T-cell (primary cell): Measurements from ENCODE around the gene B4GALNT4. TPM values are rescaled to one million over a fixed set of nuclear protein-coding genes. Genes with fewer than 3 reads are reported as not detected.
A peak's percentile ranks its signal among the peaks of the same experiment; 100 is the strongest.

ENCODE experiments used
- ATAC-seq, 4 experiments: fragments of 200-7000 bp in 3 of 4; fragments of 150-1000 bp in 1 of 4; cut with Tn5 transposase; replicated peaks in 1 of 4; 1 replicate in 3 of 4; 2 replicates in 1 of 4; pipeline ENCODE4 v1.10.0; 2021; ENCODE audit warnings: moderate library complexity in 3 of 4, mild to moderate bottlenecking in 2 of 4, moderate number of reproducible peaks in 1 of 4
- CTCF ChIA-PET, 2 donors: fragments of 300-600 bp; sonication (Branson Sonifier 250); formaldehyde crosslinking; loops; one replicate each; lab custom pipeline; 2022; ENCODE audit warnings: antibody characterized with exemption in 2 of 2; lab: Charles Lee
- POLR2A ChIA-PET, 2 donors: fragments of 300-600 bp; sonication (Branson Sonifier 250); formaldehyde crosslinking; loops; one replicate each; lab custom pipeline; 2022; ENCODE audit warnings: antibody characterized with exemption in 2 of 2; lab: Charles Lee
- DNase-seq, 35 experiments: peaks; one replicate each; pipeline versions ENCODE4 v3.0.0 to v3.0.0-alpha.2; 2013 to 2023
- H3K27ac ChIP-seq: one replicate; pipeline ENCODE4 v1.5.1; 2013; ENCODE audit warnings: low read length
- H3K27me3 ChIP-seq, 2 experiments: replicated peaks in 1 of 2; 1 replicate in 1 of 2; 2 replicates in 1 of 2; pipeline versions ENCODE4 v1.6.1 to v1.7.0; 2013; ENCODE audit warnings: low read length in 1 of 2, mixed read lengths in 1 of 2; ENCODE audit not compliant: control insufficient read depth in 2 of 2, insufficient read depth in 2 of 2; ENCODE audit errors: extremely low read depth in 1 of 2
- H3K36me3 ChIP-seq, 2 donors: 1 replicate in 1 of 2; 2 replicates in 1 of 2; pipeline versions ENCODE4 v1.6.1 to v1.7.0; 2013; ENCODE audit warnings: low read length in 1 of 2; ENCODE audit not compliant: control insufficient read depth in 2 of 2, insufficient read depth in 1 of 2; ENCODE audit errors: extremely low read depth in 1 of 2
- H3K4me1 ChIP-seq, 2 experiments: 1 replicate in 1 of 2; 2 replicates in 1 of 2; pipeline versions ENCODE4 v1.6.1 to v1.7.0; 2013; ENCODE audit warnings: low read length in 2 of 2, mixed read lengths in 1 of 2; ENCODE audit not compliant: insufficient read depth in 2 of 2, control insufficient read depth in 1 of 2; ENCODE audit errors: extremely low read depth in 1 of 2
- H3K4me3 ChIP-seq, 2 donors: 1 replicate in 1 of 2; 2 replicates in 1 of 2; pipeline versions ENCODE4 v1.5.1 to v1.7.0; 2013; ENCODE audit warnings: mild to moderate bottlenecking in 2 of 2, low read length in 1 of 2, moderate library complexity in 1 of 2; ENCODE audit not compliant: control insufficient read depth in 1 of 2; ENCODE audit errors: extremely low read depth in 1 of 2
- H3K9me3 ChIP-seq: 2 replicates; pipeline ENCODE4 v1.7.0; 2013
- H3K27ac Mint-ChIP-seq, 2 donors: one replicate each; pipeline ENCODE4 v1.8.0; 2020 to 2021; ENCODE audit warnings: mild to moderate bottlenecking in 2 of 2, mixed read lengths in 2 of 2
- H3K27me3 Mint-ChIP-seq, 2 donors: one replicate each; pipeline ENCODE4 v1.8.0; 2021 to 2022; ENCODE audit warnings: mixed read lengths in 2 of 2
- H3K36me3 Mint-ChIP-seq: one replicate; pipeline ENCODE4 v1.8.0; 2021; ENCODE audit warnings: mixed read lengths
- H3K4me1 Mint-ChIP-seq, 3 donors: one replicate each; pipeline ENCODE4 v1.8.0; 2020 to 2022; ENCODE audit warnings: mixed read lengths in 3 of 3, mild to moderate bottlenecking in 1 of 3
- H3K4me3 Mint-ChIP-seq, 3 donors: one replicate each; pipeline ENCODE4 v1.8.0; 2020 to 2022; ENCODE audit warnings: mild to moderate bottlenecking in 3 of 3, mixed read lengths in 3 of 3, moderate library complexity in 3 of 3
- H3K9me3 Mint-ChIP-seq, 3 donors: one replicate each; pipeline ENCODE4 v1.8.0; 2020 to 2022; ENCODE audit warnings: mixed read lengths in 3 of 3
- WGBS: methylation state at CpG from one replicate; pipeline ENCODE4 v1.1.5; 2013; ENCODE audit warnings: missing lambda C conversion rate; ENCODE audit not compliant: insufficient coverage; 5-methylcytosine and 5-hydroxymethylcytosine counted together
- total RNA-seq, 35 experiments: library from RNA in 6 of 35; stranded (reverse) in 6 of 35; fragments of 120-200 nt in 1 of 35; gene quantifications; one replicate each; pipeline versions ENCODE4 v1.2.1 to v1.2.4 and lab custom pipeline; 2013 to 2026

B4GALNT4 gene
- total RNA-seq, 5 donors from 2014 or later (not counting 1 experiment from before 2014, with no cell fraction given) = 1.7 to 5.6 (median 2.8) TPM

DNA sequence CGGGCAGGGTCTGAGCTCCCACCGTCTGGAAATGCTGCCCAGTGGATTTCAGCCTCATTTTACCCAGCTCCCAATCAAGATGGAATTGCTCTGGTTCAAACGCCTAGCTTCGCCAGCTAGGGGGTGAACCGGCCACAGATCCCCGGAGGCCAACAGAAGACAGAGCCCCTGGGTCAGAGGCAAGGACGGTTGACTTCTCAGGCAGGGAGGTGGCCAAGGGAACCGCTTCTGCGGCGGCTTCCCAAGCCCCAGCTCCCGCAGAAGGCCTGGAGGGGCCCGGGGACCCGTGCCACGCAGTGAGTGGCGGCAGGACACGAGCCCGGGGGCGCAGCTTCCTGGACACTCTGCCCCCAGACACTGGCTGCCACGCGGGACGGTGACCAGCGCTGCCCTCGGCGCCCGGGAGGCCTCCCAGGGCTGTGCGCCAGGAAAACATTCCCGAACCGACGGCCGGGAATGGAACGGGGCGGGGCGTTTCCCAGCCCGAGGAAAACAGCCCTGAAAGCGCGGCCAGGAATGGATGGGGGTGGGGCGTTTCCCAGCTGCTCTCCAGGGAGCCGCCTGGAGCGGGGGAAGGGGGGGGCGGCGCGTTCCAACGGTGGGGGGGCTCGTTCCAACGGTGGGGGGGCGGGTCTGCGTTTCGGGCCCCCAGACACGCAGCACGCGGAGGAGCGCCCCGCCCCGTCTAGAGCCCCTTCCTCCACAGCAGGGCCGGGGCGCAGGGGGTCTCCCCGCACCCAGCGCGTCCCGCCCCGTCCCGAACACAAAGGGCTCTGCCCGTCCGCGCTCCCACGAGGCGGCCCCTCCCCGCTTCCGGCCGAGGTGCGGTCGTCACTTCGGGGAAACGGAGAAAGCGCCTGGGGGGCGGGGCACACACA, 13.5 kb upstream of the B4GALNT4 start:
- H3K4me1 Mint-ChIP-seq = peaks cover 43 to 46% (median 46%) of the 10 kb centered on the region in 3 donors
- H3K9me3 Mint-ChIP-seq = no peaks in the 10 kb centered on the region
- peak overlapping the region; percentile 95 for H3K27ac ChIP-seq
- ChIA-PET POLR2A (interaction anchor here (0.5 to 1.6 kb wide), 6 partner anchors 33 to 99 kb away, joined by 3 to 10 read pairs (median 4); partner anchors contain the start of gene IFITM5 (in 1 of the 2)), CTCF (interaction anchor here (0.5 to 1.6 kb wide), 10 partner anchors 10 to 371 kb away, joined by 3 to 11 read pairs (median 5); no protein-coding TSS in a partner anchor)
- WGBS = 3% methylated on average over 53 of the region's 76 CpGs
- no peaks in the 10 kb centered on the region for H3K9me3 ChIP-seq
- H3K27me3 ChIP-seq = no peaks in the 10 kb centered on the region
- H3K27me3 Mint-ChIP-seq = no peaks in the 10 kb centered on the region
- ATAC-seq (peak; percentile 67 to 82 (median 68)), DNase-seq (peak; percentile 53 to 93 (median 87))
- peak overlapping the region in 2 of 3 donors; percentile 75 to 79 for H3K4me3 Mint-ChIP-seq
- no peaks in the 10 kb centered on the region for H3K36me3 Mint-ChIP-seq
- H3K4me1 ChIP-seq = peaks cover 12 to 64% of the 10 kb centered on the region in 2 experiments
- no peaks in the 10 kb centered on the region for H3K36me3 ChIP-seq
- peak overlapping the region; percentile 92 to 96 for H3K27ac Mint-ChIP-seq
- peak overlapping the region; percentile 55 to 71 for H3K4me3 ChIP-seq

DNA sequence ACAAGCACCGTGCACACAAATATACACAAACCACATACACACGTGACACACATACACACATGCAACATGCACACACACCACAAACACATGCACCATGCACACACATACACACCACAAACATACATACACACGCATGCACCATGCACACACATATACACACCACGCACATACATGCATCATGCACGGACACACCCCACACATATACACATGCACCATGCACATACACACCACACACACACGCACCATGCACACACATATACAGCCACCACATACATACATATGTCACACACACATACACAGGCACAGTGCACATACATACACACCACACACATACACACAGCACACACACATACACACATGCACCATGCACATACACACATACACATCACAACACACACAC, 12.7 kb upstream of the B4GALNT4 start:
- no peak overlapping the region for H3K4me3 ChIP-seq
- H3K27me3 ChIP-seq = no peaks in the 10 kb centered on the region
- peaks cover 8 to 56% of the 10 kb centered on the region in 2 experiments for H3K4me1 ChIP-seq
- DNase-seq (no peak), ATAC-seq (no peak)
- H3K27ac Mint-ChIP-seq = no peak overlapping the region
- 93% methylated on average over 6 of the region's 6 CpGs for WGBS
- no peak overlapping the region for H3K27ac ChIP-seq
- H3K9me3 Mint-ChIP-seq = no peaks in the 10 kb centered on the region
- no peak overlapping the region for H3K4me3 Mint-ChIP-seq
- CTCF ChIA-PET = no interaction called here
- no peaks in the 10 kb centered on the region for H3K36me3 Mint-ChIP-seq
- no peaks in the 10 kb centered on the region for H3K36me3 ChIP-seq
- POLR2A ChIA-PET = no interaction called here
- peaks cover 35 to 38% (median 38%) of the 10 kb centered on the region in 3 donors for H3K4me1 Mint-ChIP-seq
- H3K9me3 ChIP-seq = no peaks in the 10 kb centered on the region
- peaks cover 0 to 2% of the 10 kb centered on the region in 2 donors for H3K27me3 Mint-ChIP-seq

DNA sequence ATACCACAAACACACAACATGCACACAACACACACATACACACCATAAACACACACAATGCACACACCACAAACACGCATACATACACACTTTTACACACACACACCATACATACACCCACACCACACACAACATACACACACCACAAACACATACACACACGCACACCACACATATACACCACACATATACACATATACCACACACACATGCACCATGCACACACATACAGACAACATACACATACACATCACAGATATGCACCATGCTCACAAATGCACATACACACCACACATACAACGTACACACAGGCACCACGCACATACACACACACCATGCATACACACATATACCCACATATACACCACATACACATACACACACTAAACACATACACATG, 11.7 kb upstream of the B4GALNT4 start:
- H3K36me3 Mint-ChIP-seq = no peaks in the 10 kb centered on the region
- no peaks in the 10 kb centered on the region for H3K9me3 ChIP-seq
- peaks cover 8 to 54% of the 10 kb centered on the region in 2 experiments for H3K4me1 ChIP-seq
- CTCF ChIA-PET = no interaction called here
- H3K27me3 ChIP-seq = peaks cover 0 to 2% of the 10 kb centered on the region in 2 experiments
- H3K36me3 ChIP-seq = no peaks in the 10 kb centered on the region
- H3K27ac ChIP-seq = no peak overlapping the region
- H3K4me1 Mint-ChIP-seq = peaks cover 29 to 33% (median 33%) of the 10 kb centered on the region in 3 donors
- no peak overlapping the region for H3K4me3 Mint-ChIP-seq
- no peak overlapping the region for H3K4me3 ChIP-seq
- WGBS = 97% methylated on average over 4 of the region's 4 CpGs
- H3K9me3 Mint-ChIP-seq = no peaks in the 10 kb centered on the region
- no peak for ATAC-seq
- H3K27ac Mint-ChIP-seq = no peak overlapping the region
- H3K27me3 Mint-ChIP-seq = peaks cover 0 to 2% of the 10 kb centered on the region in 2 donors
- POLR2A ChIA-PET = no interaction called here
- no peak for DNase-seq

DNA sequence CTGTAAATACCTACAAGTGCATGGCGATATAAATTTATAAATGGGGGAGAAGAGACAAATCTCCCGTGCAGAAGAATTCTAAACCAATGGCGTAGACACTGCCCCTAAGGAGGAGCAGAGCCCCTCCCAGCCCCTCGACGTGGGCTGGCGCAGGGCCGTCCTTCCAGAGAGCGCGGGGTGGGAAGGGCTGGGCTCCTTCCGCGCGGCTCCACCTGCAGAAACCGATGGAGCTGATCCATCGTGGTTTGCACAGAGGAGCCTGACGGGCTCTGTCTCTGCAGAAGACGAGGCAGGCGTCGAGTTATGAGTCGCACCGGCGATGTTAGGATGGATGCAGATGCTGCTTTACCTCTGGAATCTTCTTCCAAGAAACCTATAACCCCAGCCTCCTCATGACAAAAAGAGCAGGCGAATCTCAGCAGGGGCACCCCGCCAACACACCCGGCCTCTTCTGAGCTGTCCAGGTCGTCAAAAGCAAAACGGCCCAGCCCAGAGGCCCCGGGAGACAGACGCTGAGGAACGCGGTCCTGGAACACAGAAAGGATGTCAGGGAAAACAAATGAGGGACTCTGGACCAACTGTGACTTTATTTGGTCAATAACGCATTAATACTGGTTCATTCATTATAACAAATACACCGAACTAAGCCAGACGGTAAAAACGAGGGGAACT, 11.0 kb upstream of the B4GALNT4 start:
- peaks cover 8 to 56% of the 10 kb centered on the region in 2 experiments for H3K4me1 ChIP-seq
- no peaks in the 10 kb centered on the region for H3K9me3 Mint-ChIP-seq
- no peak overlapping the region for H3K27ac ChIP-seq
- H3K27ac Mint-ChIP-seq = no peak overlapping the region
- DNase-seq (no peak), ATAC-seq (no peak)
- peaks cover 22 to 27% (median 26%) of the 10 kb centered on the region in 3 donors for H3K4me1 Mint-ChIP-seq
- peaks cover 0 to 2% of the 10 kb centered on the region in 2 experiments for H3K27me3 ChIP-seq
- WGBS = 86% methylated on average over 21 of the region's 34 CpGs
- H3K36me3 Mint-ChIP-seq = no peaks in the 10 kb centered on the region
- no peaks in the 10 kb centered on the region for H3K36me3 ChIP-seq
- H3K4me3 ChIP-seq = no peak overlapping the region
- ChIA-PET CTCF (no interaction called here), POLR2A (interaction anchor here in 1 of 2 donors (0.6 kb wide), 1 partner anchor 964 kb away, joined by 5 read pairs; no protein-coding TSS in a partner anchor)
- no peak overlapping the region for H3K4me3 Mint-ChIP-seq
- peaks cover 0 to 2% of the 10 kb centered on the region in 2 donors for H3K27me3 Mint-ChIP-seq
- H3K9me3 ChIP-seq = no peaks in the 10 kb centered on the region

DNA sequence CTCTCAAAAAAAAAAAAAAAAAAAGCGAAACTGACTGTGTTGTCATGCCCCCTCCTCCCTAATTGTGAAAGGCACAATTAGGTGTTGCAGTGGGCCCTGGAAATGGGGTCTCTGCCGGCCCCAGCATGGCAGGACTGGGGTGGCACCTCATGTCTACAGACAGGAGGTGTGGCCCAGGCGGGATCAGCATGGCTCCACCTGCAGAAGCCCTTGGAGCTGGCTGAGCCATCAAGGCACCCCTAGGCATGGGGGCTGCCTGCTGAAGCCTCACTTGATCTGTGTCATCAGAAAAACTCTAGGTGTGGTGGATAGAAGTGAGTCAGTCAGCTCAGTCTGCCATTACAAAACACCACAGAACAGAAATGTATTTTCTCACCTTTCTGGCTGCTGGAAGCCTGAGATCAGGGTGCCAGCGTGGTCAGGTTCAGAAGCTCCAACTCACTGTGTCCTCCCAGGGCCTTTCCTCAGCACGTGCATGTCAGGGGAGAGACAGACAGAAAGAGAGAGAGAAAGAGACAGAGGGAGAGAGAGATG, 10.1 kb upstream of the B4GALNT4 start:
- ChIA-PET POLR2A (interaction anchor here in 1 of 2 donors (0.6 kb wide), 1 partner anchor 963 kb away, joined by 5 read pairs; no protein-coding TSS in a partner anchor), CTCF (no interaction called here)
- peaks cover 0 to 2% of the 10 kb centered on the region in 2 donors for H3K27me3 Mint-ChIP-seq
- no peaks in the 10 kb centered on the region for H3K36me3 Mint-ChIP-seq
- 34% methylated on average over 2 of the region's 5 CpGs for WGBS
- H3K4me3 Mint-ChIP-seq = no peak overlapping the region
- Histone ChIP-seq H3K4me1 (peaks cover 8 to 59% of the 10 kb centered on the region in 2 experiments), H3K27ac (no peak overlapping the region), H3K4me3 (no peak overlapping the region), H3K9me3 (no peaks in the 10 kb centered on the region), H3K27me3 (peaks cover 0 to 6% of the 10 kb centered on the region in 2 experiments), H3K36me3 (no peaks in the 10 kb centered on the region)
- H3K27ac Mint-ChIP-seq = peak overlapping the region; percentile 30 to 82
- ATAC-seq (peak in 3 of 4 experiments; percentile 18 to 45 (median 20)), DNase-seq (peak in 14 of 35 experiments; percentile 12 to 64 (median 27))
- peaks cover 16 to 19% (median 17%) of the 10 kb centered on the region in 3 donors for H3K4me1 Mint-ChIP-seq
- H3K9me3 Mint-ChIP-seq = no peaks in the 10 kb centered on the region
